ENCODE measurements around the gene CLEC4F. TPM values are rescaled to one million over a fixed set of nuclear protein-coding genes. Genes with fewer than 3 reads are reported as not detected.

The CLEC4F gene
- total and polyA plus RNA-seq, 4 donors: 0.03 to 0.25 (median 0.19) TPM; not detected in 1

- no peak for DNase-seq (ENCODE audit: low spot score)
- WGBS: 87% methylated on average over 4 of the region's 4 CpGs
Measured at GRCh38 chr2:70835643-70836042, 15.2 kb upstream of the CLEC4F start, which contains the start of gene CD207. Gene CD207, minus strand, starts transcription at chr2:70835816. Its CDS starts 40 bp downstream, at chr2:70835776.

More at GRCh38 chr2:70835643-70836042, 15.2 kb upstream of the CLEC4F start, which contains the start of gene CD207:
- no peaks in the 10 kb centered on the region for H3K4me1 ChIP-seq (ENCODE audit: control insufficient read depth in 4 of 4, insufficient read depth in 4 of 4, low read length in 3 of 4)
- H3K27me3 ChIP-seq (ENCODE audit: control insufficient read depth in 4 of 4, insufficient read depth in 4 of 4, low read length in 3 of 4): no peaks in the 10 kb centered on the region
- no peak within 1 kb of the TSS for H3K4me3 ChIP-seq (ENCODE audit: low read depth in 1 of 3, low read length in 3 of 3)
- no peak within 1 kb of the TSS for H3K27ac ChIP-seq (ENCODE audit: low read depth in 1 of 2, low read length in 2 of 2)
- H3K9me3 ChIP-seq (ENCODE audit: control insufficient read depth in 4 of 4, low read length in 3 of 4): peaks cover 0 to 9% (median under 1%) of the 10 kb centered on the region in 4 donors
- no peaks in the 10 kb centered on the region for H3K36me3 ChIP-seq (ENCODE audit: control insufficient read depth in 4 of 4, insufficient read depth in 3 of 4, low read depth in 1 of 4, low read length in 3 of 4)
- no peak within 1 kb of the TSS for H3K9ac ChIP-seq (ENCODE audit: low read depth in 1 of 2, low read length in 2 of 2)
- no peak for TF ChIP-seq REST (IDR thresholded peaks at IDR 0.05)
- TF ChIP-seq SP1 (IDR thresholded peaks at IDR 0.05): no peak
- no peak for TF ChIP-seq FOXA2 (IDR thresholded peaks at IDR 0.05)
- TF ChIP-seq GABPA (IDR thresholded peaks at IDR 0.05 in 1 of 2, conservative IDR thresholded peaks at IDR 0.05 in 1 of 2): no peak
- TF ChIP-seq JUND (IDR thresholded peaks at IDR 0.05): no peak
- TF ChIP-seq TAF1 (conservative IDR thresholded peaks at IDR 0.05): no peak
- TF ChIP-seq MAX (IDR thresholded peaks at IDR 0.05): no peak
- TF ChIP-seq HNF4G (IDR thresholded peaks at IDR 0.05): no peak
- TF ChIP-seq YY1 (IDR thresholded peaks at IDR 0.05): no peak
- no peak for TF ChIP-seq HNF4A (conservative IDR thresholded peaks at IDR 0.05)
- no peak for TF ChIP-seq NR2F2 (IDR thresholded peaks at IDR 0.05)
- no peak for TF ChIP-seq EGR1 (IDR thresholded peaks at IDR 0.05; ENCODE audit: low read depth in 2 of 2)
- TF ChIP-seq ATF3 (IDR thresholded peaks at IDR 0.05): no peak
- TF ChIP-seq ZBTB33 (IDR thresholded peaks at IDR 0.05): no peak
- TF ChIP-seq RAD21 (IDR thresholded peaks at IDR 0.05): no peak
- TF ChIP-seq CTCF (IDR thresholded peaks at IDR 0.05; ENCODE audit: low read depth, low read length, missing input control): no peak
- no peak for TF ChIP-seq FOXA1 (IDR thresholded peaks at IDR 0.05)
